Upper lobe of right lung (tissue), 1 donor: ENCODE data around the gene TUBB3. TPM values are rescaled to one million over a fixed set of nuclear protein-coding genes. Genes with fewer than 3 reads are reported as not detected.

Experiments used
- ATAC-seq: fragments of 200-7000 bp; cut with Tn5 transposase; one replicate; pipeline ENCODE4 v1.9.1; 2020; ENCODE audit warnings: mild to moderate bottlenecking, moderate library complexity
- DNase-seq: peaks from one replicate; pipeline ENCODE4 v3.0.0-alpha.2; 2020
- H3K27ac ChIP-seq: fragments of 200-600 bp; one replicate; pipeline ENCODE4 v1.8.0; 2022
- H3K27me3 ChIP-seq: fragments of 200-600 bp; one replicate; pipeline ENCODE4 v1.8.0; 2022; ENCODE audit warnings: mild to moderate bottlenecking
- H3K36me3 ChIP-seq: fragments of 200-600 bp; one replicate; pipeline ENCODE4 v1.8.0; 2022
- H3K4me1 ChIP-seq: fragments of 200-600 bp; one replicate; pipeline ENCODE4 v1.8.0; 2022
- H3K4me3 ChIP-seq: fragments of 200-600 bp; one replicate; pipeline ENCODE4 v1.8.0; 2022; ENCODE audit warnings: mild to moderate bottlenecking
- H3K9me3 ChIP-seq: fragments of 200-600 bp; one replicate; pipeline ENCODE4 v1.8.0; 2022
- intact Hi-C: fragments of 100-400 bp; cut with DNase I; formaldehyde crosslinking; loops from one replicate; pipeline ENCODE4 v1.11.0; 2022
- total RNA-seq: library from RNA; stranded (reverse); fragmentation: NEBNext Ultra II Directional; extraction: Animal tissue kit (Norgen Biotek cat#: 25700); gene quantifications from one replicate; pipeline ENCODE4 v1.2.1, GENCODE V29; 2021
- TF ChIP-seq, protein P1 (sequence below): fragments of 200-600 bp; IDR thresholded peaks from one replicate; pipeline ENCODE4 v1.8.0; 2022; ENCODE audit warnings: antibody characterized with exemption
- donor health status: DM: no; HTN: yes; CAD: no; lungs with severe emphysema.

The TUBB3 gene
- total RNA-seq, 1 donor from 2014 or later: 1.5 TPM

DNA sequence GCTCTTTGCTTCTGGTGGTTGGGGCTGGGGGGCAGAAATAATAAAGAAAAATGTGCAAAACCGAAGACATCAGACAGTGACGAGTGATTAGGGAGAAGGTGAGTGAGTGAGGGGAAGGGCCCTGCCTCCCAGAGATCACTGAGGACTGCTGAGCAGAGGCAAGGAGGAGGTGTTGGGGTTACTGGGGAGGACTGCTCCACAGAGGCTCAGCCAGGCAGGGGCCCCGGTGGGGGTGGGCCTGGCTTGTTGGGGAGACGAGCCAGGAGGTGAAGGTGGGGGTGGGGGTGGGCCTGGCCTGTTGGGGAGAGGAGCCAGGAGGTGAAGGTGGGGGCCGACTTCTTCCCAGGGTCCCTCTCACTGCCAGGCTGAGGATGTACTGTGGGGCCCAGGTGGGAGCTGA lies 23.4 kb downstream of the TUBB3 start:
- intact Hi-C loops: no loop called here
- Histone ChIP-seq H3K27me3 (no peaks in the 10 kb centered on the region), H3K4me1 (peaks cover 16% of the 10 kb centered on the region), H3K27ac (no peak overlapping the region), H3K4me3 (no peak overlapping the region), H3K36me3 (no peaks in the 10 kb centered on the region), H3K9me3 (no peaks in the 10 kb centered on the region)
- DNase-seq: no peak
- ATAC-seq: no peak
- TF ChIP-seq, protein P1, sequence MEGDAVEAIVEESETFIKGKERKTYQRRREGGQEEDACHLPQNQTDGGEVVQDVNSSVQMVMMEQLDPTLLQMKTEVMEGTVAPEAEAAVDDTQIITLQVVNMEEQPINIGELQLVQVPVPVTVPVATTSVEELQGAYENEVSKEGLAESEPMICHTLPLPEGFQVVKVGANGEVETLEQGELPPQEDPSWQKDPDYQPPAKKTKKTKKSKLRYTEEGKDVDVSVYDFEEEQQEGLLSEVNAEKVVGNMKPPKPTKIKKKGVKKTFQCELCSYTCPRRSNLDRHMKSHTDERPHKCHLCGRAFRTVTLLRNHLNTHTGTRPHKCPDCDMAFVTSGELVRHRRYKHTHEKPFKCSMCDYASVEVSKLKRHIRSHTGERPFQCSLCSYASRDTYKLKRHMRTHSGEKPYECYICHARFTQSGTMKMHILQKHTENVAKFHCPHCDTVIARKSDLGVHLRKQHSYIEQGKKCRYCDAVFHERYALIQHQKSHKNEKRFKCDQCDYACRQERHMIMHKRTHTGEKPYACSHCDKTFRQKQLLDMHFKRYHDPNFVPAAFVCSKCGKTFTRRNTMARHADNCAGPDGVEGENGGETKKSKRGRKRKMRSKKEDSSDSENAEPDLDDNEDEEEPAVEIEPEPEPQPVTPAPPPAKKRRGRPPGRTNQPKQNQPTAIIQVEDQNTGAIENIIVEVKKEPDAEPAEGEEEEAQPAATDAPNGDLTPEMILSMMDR: no peak

DNA sequence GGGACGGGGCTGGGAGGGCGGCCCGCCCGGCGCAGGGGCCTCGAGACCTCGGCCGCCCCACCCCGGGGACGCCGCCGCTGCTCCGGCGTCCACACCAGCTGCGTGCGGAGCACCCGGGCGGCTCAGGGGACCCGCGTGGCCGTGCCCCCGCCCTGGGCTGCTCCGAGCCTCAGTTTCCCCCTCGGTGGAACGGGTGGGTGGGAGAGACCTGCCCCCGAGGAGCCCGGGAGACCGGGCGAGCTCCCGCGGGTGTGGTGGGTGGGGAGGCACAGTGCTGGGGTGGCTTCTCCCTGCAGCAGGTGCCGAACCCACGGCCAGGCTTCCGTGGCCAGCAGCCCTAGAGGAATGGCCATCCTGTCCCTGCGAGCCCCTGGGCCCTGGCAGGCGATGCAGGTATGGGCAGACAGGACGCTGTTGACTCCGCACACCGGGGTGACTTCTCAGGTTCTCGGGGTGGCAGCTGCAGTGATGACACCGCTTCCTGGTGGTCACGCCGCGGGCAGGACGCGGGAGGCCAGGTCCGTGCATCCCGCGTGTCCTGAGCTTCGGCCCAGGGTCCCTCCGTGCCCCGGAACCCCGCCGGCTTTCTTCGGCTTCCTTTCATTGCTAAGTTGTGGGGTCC lies 26.1 kb downstream of the TUBB3 start:
- no peaks in the 10 kb centered on the region for H3K36me3 ChIP-seq
- H3K27ac ChIP-seq: no peak overlapping the region
- H3K27me3 ChIP-seq: no peaks in the 10 kb centered on the region
- intact Hi-C loops: no loop called here
- TF ChIP-seq, protein P1: no peak
- H3K4me1 ChIP-seq: peaks cover 16% of the 10 kb centered on the region
- DNase-seq (no peak), ATAC-seq (peak; percentile 2)
- H3K9me3 ChIP-seq: no peaks in the 10 kb centered on the region
- H3K4me3 ChIP-seq: peak overlapping the region; percentile 57

GRCh38 chr16:89949756-89950155 lies 26.6 kb downstream of the TUBB3 start:
- ATAC-seq (no peak), DNase-seq (no peak)
- Histone ChIP-seq H3K27ac (no peak overlapping the region), H3K4me1 (peaks cover 16% of the 10 kb centered on the region), H3K27me3 (no peaks in the 10 kb centered on the region), H3K4me3 (no peak overlapping the region), H3K36me3 (no peaks in the 10 kb centered on the region), H3K9me3 (no peaks in the 10 kb centered on the region)
- intact Hi-C loops: no loop called here
- TF ChIP-seq, protein P1: no peak

DNA sequence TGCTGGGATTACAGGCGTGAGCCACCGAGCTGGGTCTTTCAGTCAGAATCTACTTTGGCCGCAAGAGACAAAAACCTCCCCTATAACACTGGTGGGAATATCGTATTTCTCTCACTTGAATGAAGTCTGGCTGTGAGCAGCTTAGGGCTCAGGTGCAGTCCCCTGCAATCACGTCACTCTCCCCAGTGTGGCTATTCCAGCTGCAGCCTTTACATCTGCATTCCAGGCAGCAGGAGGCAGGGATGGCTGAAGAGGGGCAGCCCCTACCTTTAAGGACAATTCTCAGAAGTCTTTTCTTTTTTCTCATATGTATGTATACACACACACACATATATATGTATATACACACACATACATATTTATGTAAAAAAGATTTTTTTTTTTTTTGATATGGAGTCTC lies 28.4 kb downstream of the TUBB3 start:
- ATAC-seq (no peak), DNase-seq (no peak)
- Histone ChIP-seq H3K9me3 (no peaks in the 10 kb centered on the region), H3K27ac (no peak overlapping the region), H3K27me3 (no peaks in the 10 kb centered on the region), H3K36me3 (peaks cover 6% of the 10 kb centered on the region), H3K4me3 (no peak overlapping the region), H3K4me1 (peaks cover 16% of the 10 kb centered on the region)
- intact Hi-C loops: no loop called here
- TF ChIP-seq, protein P1: no peak

- TF ChIP-seq, protein P1: no peak
- peaks cover 16% of the 10 kb centered on the region for H3K4me1 ChIP-seq
- H3K4me3 ChIP-seq: no peak overlapping the region
- no peak for DNase-seq
- H3K9me3 ChIP-seq: no peaks in the 10 kb centered on the region
- intact Hi-C loops: no loop called here
- ATAC-seq: no peak
- H3K27ac ChIP-seq: no peak overlapping the region
- H3K36me3 ChIP-seq: peaks cover 11% of the 10 kb centered on the region
- H3K27me3 ChIP-seq: no peaks in the 10 kb centered on the region
Measured at GRCh38 chr16:89952049-89952448, 28.9 kb downstream of the TUBB3 start.

GRCh38 chr16:89952551-89952950 lies 29.4 kb downstream of the TUBB3 start:
- intact Hi-C loops: no loop called here
- TF ChIP-seq, protein P1: no peak
- no peak overlapping the region for H3K27ac ChIP-seq
- peaks cover 15% of the 10 kb centered on the region for H3K4me1 ChIP-seq
- H3K36me3 ChIP-seq: peaks cover 12% of the 10 kb centered on the region
- no peaks in the 10 kb centered on the region for H3K9me3 ChIP-seq
- no peaks in the 10 kb centered on the region for H3K27me3 ChIP-seq
- no peak overlapping the region for H3K4me3 ChIP-seq
- ATAC-seq: no peak
- DNase-seq: no peak
